ENCODE results near the gene CRNN. TPM values are rescaled to one million over a fixed set of nuclear protein-coding genes. Genes with fewer than 3 reads are reported as not detected.

Gene CRNN
- total RNA-seq (under 1 TPM in 1 of 7 donors, not detected in 6; 0.46 TPM), polyA plus RNA-seq (not detected)
- long read RNA-seq, donor 1 = 0 reads
- long read RNA-seq, donor 2 = 0 reads
- long read RNA-seq, donor 3 = 0 reads

DNA sequence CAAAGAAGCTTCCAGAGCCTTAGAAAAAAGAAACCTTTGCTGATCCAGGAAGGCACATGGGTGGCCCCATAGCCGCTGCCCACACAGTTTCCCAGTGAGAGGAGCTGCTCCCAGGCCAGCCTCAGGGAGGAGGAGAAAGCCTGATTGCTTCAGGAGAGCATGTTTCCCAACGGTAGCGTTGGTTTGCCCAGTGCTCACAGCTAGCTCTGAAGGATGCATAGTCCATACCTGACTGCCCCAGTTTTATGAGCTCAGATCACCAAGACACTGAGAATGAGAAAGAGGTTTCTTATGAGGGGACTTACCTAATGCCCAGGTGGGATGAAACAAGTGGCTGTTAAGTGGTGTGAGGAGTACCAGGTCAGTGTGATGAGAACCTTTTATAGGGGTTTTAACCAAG, at the start of gene CRNN:
TSS of gene CRNN (minus strand) at position 355 of the 400 bp plus-strand sequence. CDS start 2,030 bp downstream, outside the sequence.
- no peak for DNase-seq
- Histone ChIP-seq H3K36me3 (no peaks in the 10 kb centered on the region), H3K27me3 (no peaks in the 10 kb centered on the region), H3K27ac (no peak within 1 kb of the TSS), H3K4me1 (ENCODE audit: insufficient read depth) (no peaks in the 10 kb centered on the region), H3K9me3 (no peaks in the 10 kb centered on the region), H3K4me3 (no peak within 1 kb of the TSS)
- intact Hi-C loops (cut with DNase I) = no loop called here
- TF ChIP-seq EP300 (IDR thresholded peaks at IDR 0.05) (no peak), POLR2A (IDR thresholded peaks at IDR 0.05) (no peak)
- TF ChIP-seq, protein P1, sequence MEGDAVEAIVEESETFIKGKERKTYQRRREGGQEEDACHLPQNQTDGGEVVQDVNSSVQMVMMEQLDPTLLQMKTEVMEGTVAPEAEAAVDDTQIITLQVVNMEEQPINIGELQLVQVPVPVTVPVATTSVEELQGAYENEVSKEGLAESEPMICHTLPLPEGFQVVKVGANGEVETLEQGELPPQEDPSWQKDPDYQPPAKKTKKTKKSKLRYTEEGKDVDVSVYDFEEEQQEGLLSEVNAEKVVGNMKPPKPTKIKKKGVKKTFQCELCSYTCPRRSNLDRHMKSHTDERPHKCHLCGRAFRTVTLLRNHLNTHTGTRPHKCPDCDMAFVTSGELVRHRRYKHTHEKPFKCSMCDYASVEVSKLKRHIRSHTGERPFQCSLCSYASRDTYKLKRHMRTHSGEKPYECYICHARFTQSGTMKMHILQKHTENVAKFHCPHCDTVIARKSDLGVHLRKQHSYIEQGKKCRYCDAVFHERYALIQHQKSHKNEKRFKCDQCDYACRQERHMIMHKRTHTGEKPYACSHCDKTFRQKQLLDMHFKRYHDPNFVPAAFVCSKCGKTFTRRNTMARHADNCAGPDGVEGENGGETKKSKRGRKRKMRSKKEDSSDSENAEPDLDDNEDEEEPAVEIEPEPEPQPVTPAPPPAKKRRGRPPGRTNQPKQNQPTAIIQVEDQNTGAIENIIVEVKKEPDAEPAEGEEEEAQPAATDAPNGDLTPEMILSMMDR (IDR thresholded peaks at IDR 0.05) = no peak
- 79 to 88% (median 87%) methylated on average over 3 of the region's 3 CpGs for WGBS, 3 donors

DNA sequence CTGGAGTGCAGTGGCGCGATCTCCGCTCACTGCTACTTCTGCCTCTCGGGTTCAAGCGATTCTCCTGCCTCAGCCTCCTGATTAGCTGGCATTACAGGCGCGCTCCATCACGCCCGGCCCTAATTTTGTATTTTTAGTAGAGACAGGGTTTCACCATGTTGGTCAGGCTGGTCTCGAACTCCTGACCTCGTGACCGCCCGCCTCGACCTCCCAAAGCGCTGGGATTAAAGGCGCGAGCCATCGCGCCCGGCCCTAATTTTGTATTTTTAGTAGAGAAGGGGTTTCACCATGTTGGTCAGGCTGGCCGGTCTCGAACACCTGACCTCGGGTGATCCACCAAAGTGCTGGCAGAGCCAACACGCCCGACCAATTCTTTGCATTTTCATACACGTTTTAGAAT, 48.6 kb upstream of the CRNN start:
- H3K9me3 ChIP-seq = no peaks in the 10 kb centered on the region
- H3K4me3 ChIP-seq = no peak overlapping the region
- H3K27ac ChIP-seq = no peak overlapping the region
- 92 to 95% (median 93%) methylated on average over 26 of the region's 26 CpGs for WGBS, 3 donors
- no peaks in the 10 kb centered on the region for H3K27me3 ChIP-seq
- H3K4me1 ChIP-seq (ENCODE audit: insufficient read depth) = no peaks in the 10 kb centered on the region
- no peak for TF ChIP-seq POLR2A (IDR thresholded peaks at IDR 0.05)
- TF ChIP-seq, protein P1 (IDR thresholded peaks at IDR 0.05) = no peak
- no peak for DNase-seq
- no peaks in the 10 kb centered on the region for H3K36me3 ChIP-seq
- intact Hi-C loops (cut with DNase I) = no loop called here

DNA sequence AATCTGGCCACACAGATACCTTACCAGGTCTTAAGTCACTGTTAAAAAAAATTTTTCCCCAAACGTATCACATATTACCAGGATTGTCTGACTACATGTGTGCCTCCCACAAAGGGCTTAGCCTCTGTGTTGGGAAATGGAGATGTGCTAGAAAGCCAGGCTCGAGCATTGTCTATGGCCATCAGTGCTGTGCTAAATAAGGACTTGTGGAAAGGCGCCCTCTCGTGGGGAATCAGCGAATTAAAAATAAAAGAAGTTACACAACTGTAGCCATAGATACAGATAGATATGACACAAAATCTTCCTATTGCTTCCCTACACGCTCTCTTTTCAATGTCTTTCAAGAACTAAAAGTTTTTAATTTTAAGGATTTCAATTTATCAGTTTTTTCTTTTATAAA, 47.5 kb upstream of the CRNN start:
- TF ChIP-seq POLR2A (IDR thresholded peaks at IDR 0.05) (no peak), EP300 (IDR thresholded peaks at IDR 0.05) (no peak)
- TF ChIP-seq, protein P1 (IDR thresholded peaks at IDR 0.05) = no peak
- 8 to 11% (median 11%) methylated on average over 6 of the region's 6 CpGs for WGBS, 3 donors
- no peak for DNase-seq
- Histone ChIP-seq H3K4me3 (no peak overlapping the region), H3K27me3 (no peaks in the 10 kb centered on the region), H3K4me1 (ENCODE audit: insufficient read depth) (no peaks in the 10 kb centered on the region), H3K36me3 (no peaks in the 10 kb centered on the region), H3K27ac (no peak overlapping the region), H3K9me3 (no peaks in the 10 kb centered on the region)
- intact Hi-C loops (cut with DNase I) = no loop called here

DNA sequence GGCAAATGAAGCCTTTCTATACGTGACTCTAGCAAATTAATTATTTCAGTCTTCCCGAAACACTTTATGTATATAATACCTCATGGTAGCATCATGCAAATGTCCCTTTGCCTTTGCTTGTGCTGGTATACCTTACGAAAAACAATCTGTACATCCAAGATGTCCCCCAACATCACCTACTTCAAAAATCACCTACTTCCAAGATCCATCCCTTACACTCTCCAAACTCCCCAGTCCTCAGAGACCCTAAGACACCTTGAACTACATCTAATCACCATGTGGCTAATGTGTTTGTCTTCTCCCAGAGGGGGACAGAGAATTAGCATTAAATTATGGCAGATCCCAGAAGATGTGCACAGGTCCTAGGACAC, 46.5 kb upstream of the CRNN start:
- no peak for TF ChIP-seq EP300 (IDR thresholded peaks at IDR 0.05)
- TF ChIP-seq, protein P1 (IDR thresholded peaks at IDR 0.05) = no peak
- no peak for TF ChIP-seq POLR2A (IDR thresholded peaks at IDR 0.05)
- no peaks in the 10 kb centered on the region for H3K4me1 ChIP-seq (ENCODE audit: insufficient read depth)
- 51 to 60% (median 57%) methylated on average over 3 of the region's 3 CpGs for WGBS, 3 donors
- intact Hi-C loops (cut with DNase I) = no loop called here
- no peak for DNase-seq
- no peaks in the 10 kb centered on the region for H3K36me3 ChIP-seq
- H3K4me3 ChIP-seq = no peak overlapping the region
- H3K9me3 ChIP-seq = no peaks in the 10 kb centered on the region
- H3K27me3 ChIP-seq = no peaks in the 10 kb centered on the region
- no peak overlapping the region for H3K27ac ChIP-seq

Data from ovary (tissue), 10 donors.